Activated CD8-positive, alpha-beta T cell treated with anti-CD3 and anti-CD28 coated beads for 36 hours (primary cell): ENCODE data around the gene TRPV5. TPM values are rescaled to one million over a fixed set of nuclear protein-coding genes. Genes with fewer than 3 reads are reported as not detected.

Source experiments
- ATAC-seq: fragments of 200-7000 bp; cut with Tn5 transposase; one replicate; pipeline ENCODE4 v1.10.0; 2021; ENCODE audit warnings: mild to moderate bottlenecking, moderate library complexity
- CTCF ChIA-PET: fragments of 350-600 bp; sonication (Branson Sonifier 250); formaldehyde crosslinking; loops from one replicate; lab custom pipeline; 2021; ENCODE audit warnings: antibody characterized with exemption; lab: Charles Lee
- POLR2A ChIA-PET: fragments of 350-600 bp; sonication (Branson Sonifier 250); formaldehyde crosslinking; loops from one replicate; lab custom pipeline; 2021; ENCODE audit warnings: antibody characterized with exemption; lab: Charles Lee
- DNase-seq: peaks from one replicate; pipeline ENCODE4 v3.0.0-alpha.2; 2020
- H3K27ac Mint-ChIP-seq: one replicate; pipeline ENCODE4 v1.8.0; 2021; ENCODE audit warnings: mild to moderate bottlenecking, mixed read lengths
- H3K27me3 Mint-ChIP-seq: one replicate; pipeline ENCODE4 v1.8.0; 2021; ENCODE audit warnings: mixed read lengths
- H3K36me3 Mint-ChIP-seq: one replicate; pipeline ENCODE4 v1.8.0; 2021; ENCODE audit warnings: low read depth, mixed read lengths
- H3K4me1 Mint-ChIP-seq: one replicate; pipeline ENCODE4 v1.8.0; 2021; ENCODE audit warnings: low read depth, mixed read lengths
- H3K4me3 Mint-ChIP-seq: one replicate; pipeline ENCODE4 v1.8.0; 2021; ENCODE audit warnings: mild to moderate bottlenecking, moderate library complexity, mixed read lengths
- H3K9me3 Mint-ChIP-seq: one replicate; pipeline ENCODE4 v1.8.0; 2021; ENCODE audit warnings: mixed read lengths
- intact Hi-C: fragments of 100-400 bp; cut with micrococcal nuclease; formaldehyde crosslinking; loops from one replicate; pipeline ENCODE4 v1.10.0; 2022
- total RNA-seq, 2 experiments: library from RNA; stranded (reverse); gene quantifications; one replicate each; pipeline ENCODE4 v1.2.3, GENCODE V29; 2021
- TF ChIP-seq, protein P1 (sequence below): fragments of 200-600 bp; IDR thresholded peaks from one replicate; pipeline ENCODE4 v1.8.0; 2022; ENCODE audit warnings: antibody characterized with exemption, mild to moderate bottlenecking

TRPV5 gene
- total RNA-seq, 2 experiments from 2014 or later: not detected

DNA sequence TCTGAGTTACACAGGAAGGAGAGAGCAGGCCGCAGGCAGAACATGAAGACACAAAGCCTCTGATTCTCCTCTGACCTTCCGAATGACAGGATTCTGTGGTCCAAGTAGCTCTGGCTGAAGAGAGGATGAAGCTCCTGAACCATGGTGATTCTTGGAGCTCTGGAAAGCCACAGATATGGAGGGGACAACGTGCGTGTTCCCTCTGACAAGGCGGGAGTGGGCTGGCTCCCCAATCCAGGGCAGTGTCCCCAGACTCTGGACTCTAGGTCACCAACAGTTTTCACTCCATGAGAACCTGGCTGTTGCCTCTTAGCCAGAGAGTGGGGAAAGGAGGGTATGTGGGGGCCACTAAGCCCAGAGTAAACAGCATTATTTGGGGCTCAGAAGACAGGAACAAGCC, 40.6 kb downstream of the TRPV5 start:
- DNase-seq: no peak
- ChIA-PET CTCF (interaction anchor here (0.8 kb wide), 1 partner anchor 68 kb away, joined by 4 read pairs; no protein-coding TSS in a partner anchor), POLR2A (no interaction called here)
- no peaks in the 10 kb centered on the region for H3K9me3 Mint-ChIP-seq
- intact Hi-C loops: no loop called here
- no peak overlapping the region for H3K4me3 Mint-ChIP-seq
- H3K4me1 Mint-ChIP-seq: no peaks in the 10 kb centered on the region
- TF ChIP-seq, protein P1, sequence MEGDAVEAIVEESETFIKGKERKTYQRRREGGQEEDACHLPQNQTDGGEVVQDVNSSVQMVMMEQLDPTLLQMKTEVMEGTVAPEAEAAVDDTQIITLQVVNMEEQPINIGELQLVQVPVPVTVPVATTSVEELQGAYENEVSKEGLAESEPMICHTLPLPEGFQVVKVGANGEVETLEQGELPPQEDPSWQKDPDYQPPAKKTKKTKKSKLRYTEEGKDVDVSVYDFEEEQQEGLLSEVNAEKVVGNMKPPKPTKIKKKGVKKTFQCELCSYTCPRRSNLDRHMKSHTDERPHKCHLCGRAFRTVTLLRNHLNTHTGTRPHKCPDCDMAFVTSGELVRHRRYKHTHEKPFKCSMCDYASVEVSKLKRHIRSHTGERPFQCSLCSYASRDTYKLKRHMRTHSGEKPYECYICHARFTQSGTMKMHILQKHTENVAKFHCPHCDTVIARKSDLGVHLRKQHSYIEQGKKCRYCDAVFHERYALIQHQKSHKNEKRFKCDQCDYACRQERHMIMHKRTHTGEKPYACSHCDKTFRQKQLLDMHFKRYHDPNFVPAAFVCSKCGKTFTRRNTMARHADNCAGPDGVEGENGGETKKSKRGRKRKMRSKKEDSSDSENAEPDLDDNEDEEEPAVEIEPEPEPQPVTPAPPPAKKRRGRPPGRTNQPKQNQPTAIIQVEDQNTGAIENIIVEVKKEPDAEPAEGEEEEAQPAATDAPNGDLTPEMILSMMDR: no peak
- no peaks in the 10 kb centered on the region for H3K36me3 Mint-ChIP-seq
- no peak overlapping the region for H3K27ac Mint-ChIP-seq
- peaks cover 1% of the 10 kb centered on the region for H3K27me3 Mint-ChIP-seq
- no peak for ATAC-seq

DNA sequence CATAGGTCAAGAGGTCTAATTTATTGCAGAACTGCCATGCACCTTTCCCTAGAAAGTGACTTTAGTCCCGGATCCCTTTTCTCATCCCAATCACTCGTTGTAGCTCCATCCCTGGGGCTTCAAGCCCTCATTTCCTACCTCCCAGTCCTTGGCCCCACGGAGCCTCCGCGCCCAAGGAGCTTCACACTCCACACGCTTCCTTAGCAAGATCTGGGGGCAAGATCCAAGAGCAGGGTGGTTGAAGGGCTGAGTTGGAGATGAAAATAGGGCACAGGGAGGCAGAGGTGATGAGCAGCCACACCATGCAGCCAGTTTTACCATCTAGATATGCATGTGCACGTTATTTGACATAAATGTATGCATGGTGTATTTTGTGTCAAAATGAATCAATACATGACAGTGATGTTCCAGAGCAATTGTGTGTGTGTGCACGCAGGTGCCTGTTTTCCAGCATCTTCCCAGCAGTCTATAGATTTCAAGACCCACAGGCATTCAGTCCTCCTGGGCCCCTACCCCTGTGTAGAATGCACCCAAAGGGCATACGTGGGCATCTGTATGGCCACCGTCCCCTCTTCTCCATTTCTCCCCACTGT, 42.0 kb downstream of the TRPV5 start:
- ChIA-PET POLR2A (no interaction called here), CTCF (interaction anchor here (1.3 kb wide), 1 partner anchor 112 kb away, joined by 3 read pairs; no protein-coding TSS in a partner anchor)
- Mint-ChIP-seq H3K4me1 (no peaks in the 10 kb centered on the region), H3K9me3 (no peaks in the 10 kb centered on the region), H3K4me3 (no peak overlapping the region), H3K36me3 (no peaks in the 10 kb centered on the region), H3K27me3 (peaks cover 1% of the 10 kb centered on the region), H3K27ac (no peak overlapping the region)
- DNase-seq: no peak
- no peak for ATAC-seq
- intact Hi-C loops: no loop called here
- TF ChIP-seq, protein P1: no peak

DNA sequence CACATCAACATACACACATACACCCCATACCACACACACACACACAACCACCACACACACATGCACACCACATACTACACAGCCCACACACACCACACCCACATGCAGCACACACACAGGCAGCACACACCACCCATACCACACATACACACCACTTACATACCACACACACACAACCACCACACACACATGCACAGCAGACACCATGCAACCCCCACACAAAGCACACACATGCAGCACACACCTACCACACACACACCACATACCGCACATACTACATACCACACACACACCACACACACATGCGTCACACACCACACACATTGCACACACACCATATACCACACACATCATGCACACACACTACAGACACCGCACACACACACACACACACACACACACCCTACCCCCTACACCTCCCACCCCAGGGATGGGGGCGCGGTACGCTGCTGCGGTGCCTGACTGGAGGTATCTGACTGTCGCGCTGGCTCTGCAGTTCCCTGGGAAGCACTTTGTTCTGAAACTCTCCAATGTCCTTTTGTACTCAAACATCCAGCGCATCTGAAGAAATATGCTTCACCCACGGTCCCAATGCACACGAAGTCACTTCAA, 42.6 kb downstream of the TRPV5 start:
- DNase-seq (no peak), ATAC-seq (no peak)
- intact Hi-C loops: no loop called here
- Mint-ChIP-seq H3K4me3 (no peak overlapping the region), H3K4me1 (no peaks in the 10 kb centered on the region), H3K36me3 (no peaks in the 10 kb centered on the region), H3K27ac (no peak overlapping the region), H3K27me3 (peaks cover under 1% of the 10 kb centered on the region), H3K9me3 (no peaks in the 10 kb centered on the region)
- CTCF ChIA-PET: no interaction called here
- TF ChIP-seq, protein P1: no peak
- POLR2A ChIA-PET: no interaction called here

DNA sequence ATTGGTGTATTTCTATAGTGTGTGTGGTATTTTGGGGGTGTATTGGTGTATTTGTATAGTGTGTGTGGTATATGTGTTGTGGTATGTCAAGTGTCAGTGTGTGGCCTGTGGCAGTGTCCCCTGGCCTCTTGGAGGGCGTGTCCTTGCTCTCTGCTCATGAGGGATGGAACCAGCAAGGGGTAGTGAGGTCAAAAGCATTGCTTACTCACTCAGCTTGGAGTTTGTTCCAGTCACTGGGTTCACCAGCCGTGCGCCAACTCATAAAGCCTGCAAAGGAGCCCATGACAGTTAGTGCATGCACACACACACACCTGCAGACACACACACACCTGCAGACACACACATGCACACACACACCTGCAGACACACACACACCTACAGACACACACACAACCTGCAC, 43.7 kb downstream of the TRPV5 start:
- ATAC-seq (peak; percentile 30), DNase-seq (no peak)
- Mint-ChIP-seq H3K9me3 (no peaks in the 10 kb centered on the region), H3K4me1 (no peaks in the 10 kb centered on the region), H3K4me3 (no peak overlapping the region), H3K36me3 (no peaks in the 10 kb centered on the region), H3K27ac (no peak overlapping the region), H3K27me3 (no peaks in the 10 kb centered on the region)
- ChIA-PET CTCF (no interaction called here), POLR2A (no interaction called here)
- intact Hi-C loops: no loop called here
- TF ChIP-seq, protein P1: no peak

DNA sequence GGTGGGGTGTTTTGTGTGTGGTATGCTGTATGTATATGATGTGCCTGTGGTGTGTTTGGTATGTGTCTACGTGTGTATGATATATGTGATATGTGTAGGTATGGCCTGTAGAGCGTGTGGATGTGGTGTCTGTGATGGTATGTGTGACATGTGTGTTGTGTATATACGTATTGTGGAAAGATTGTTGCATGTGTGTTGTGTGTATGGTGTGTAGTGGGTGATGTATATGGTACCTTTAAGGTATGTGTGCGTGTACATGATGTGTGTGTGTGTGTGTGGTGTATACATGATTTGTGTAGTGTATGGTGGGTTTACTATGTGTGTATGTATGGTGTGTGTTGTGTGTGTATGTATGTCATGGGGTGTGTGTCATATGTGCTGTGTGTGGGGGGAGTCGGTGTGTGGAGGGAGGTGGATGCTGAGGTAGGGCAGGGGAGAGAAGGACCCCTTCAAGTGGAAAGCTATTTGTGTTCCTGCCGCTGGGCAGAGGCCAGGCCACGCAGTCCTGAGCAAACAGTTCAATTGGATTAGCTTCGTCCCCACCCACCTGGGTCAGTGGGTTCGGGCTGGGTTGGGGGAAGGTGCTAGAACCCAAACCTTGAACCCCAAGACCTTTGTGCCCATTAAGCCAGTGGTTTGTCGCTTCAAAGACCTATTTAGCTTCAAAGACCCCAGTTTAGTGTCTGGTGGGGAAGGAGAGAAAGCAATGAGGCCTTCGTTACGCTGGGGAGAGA, 46.1 kb downstream of the TRPV5 start:
- Mint-ChIP-seq H3K4me3 (no peak overlapping the region), H3K27ac (no peak overlapping the region), H3K9me3 (no peaks in the 10 kb centered on the region), H3K36me3 (no peaks in the 10 kb centered on the region), H3K27me3 (no peaks in the 10 kb centered on the region), H3K4me1 (no peaks in the 10 kb centered on the region)
- ATAC-seq (no peak), DNase-seq (no peak)
- POLR2A ChIA-PET: no interaction called here
- TF ChIP-seq, protein P1: no peak
- intact Hi-C loops: no loop called here
- CTCF ChIA-PET: interaction anchor here (1.1 kb wide), 1 partner anchor 328 kb away, joined by 4 read pairs; no protein-coding TSS in a partner anchor
